ENCODE results near the gene MYO5A.
"Not testable (repeated sequence)": the region's sequence is repeated elsewhere in the genome, so short reads cannot be mapped to it uniquely, and the experiment has no call there.

The MYO5A gene

DNA sequence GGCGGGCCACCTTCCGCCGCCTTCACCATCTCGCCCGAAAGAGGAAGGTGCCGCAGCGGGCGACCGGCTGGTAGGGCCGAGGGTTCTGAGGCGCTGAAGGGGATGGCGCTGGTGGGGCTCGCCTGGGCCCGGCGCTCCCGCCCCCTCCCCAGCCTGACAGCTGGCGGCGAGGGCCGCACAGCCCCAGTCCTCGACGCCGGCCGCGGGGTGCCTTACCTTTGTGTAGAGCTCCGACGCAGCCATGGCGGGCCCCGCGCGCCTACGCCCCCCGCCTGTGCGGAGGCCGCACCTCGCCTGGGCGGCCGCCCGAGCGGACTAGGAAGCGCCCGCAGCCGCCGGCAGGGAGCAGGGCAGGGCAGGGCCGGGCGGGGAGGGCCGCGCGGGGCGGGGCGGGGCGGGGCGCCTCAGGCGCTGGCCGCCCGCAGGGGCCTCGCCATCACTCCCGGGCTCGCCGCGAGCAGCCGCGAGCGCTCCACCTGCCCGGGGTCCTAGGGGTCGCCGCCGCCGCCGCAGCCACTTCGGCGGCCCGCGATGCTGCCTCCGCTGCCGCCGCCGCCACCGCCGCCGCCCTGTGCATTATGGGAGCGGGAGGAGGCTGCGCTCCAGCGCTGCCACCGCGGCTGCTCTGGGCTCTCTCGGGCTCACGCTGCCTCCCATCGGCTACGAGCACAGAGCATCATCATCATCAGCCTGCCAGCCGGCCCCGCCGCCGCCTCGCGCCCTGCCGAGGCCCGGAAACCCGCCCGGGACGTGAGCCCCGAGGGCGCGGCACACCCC is at the start of gene MYO5A:
Gene MYO5A, minus strand, starts transcription at position 317 of the 777 bp plus-strand sequence. Its CDS starts 74 bp downstream, at position 243.
- peak; percentile 86 for DNase-seq

DNA sequence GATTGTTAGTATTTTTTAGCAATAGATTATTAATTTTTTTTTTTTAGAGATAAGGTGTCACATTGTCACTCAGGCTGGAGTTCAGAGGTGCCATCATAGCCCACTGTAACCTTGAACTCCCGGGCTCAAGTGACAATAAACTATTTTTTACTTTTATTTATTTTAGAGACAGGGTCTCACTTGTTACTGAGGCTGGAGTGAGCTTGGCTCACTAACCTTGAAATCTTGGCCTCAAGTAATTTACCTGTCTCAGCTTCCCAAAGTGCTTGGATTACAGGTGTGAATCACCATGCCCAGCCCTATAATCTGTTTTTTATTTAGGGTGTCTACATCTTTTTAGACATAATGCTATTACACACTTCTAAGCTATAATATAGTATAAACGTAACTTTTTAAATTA is 48.0 kb upstream of the MYO5A start:
- no peak for DNase-seq

DNA sequence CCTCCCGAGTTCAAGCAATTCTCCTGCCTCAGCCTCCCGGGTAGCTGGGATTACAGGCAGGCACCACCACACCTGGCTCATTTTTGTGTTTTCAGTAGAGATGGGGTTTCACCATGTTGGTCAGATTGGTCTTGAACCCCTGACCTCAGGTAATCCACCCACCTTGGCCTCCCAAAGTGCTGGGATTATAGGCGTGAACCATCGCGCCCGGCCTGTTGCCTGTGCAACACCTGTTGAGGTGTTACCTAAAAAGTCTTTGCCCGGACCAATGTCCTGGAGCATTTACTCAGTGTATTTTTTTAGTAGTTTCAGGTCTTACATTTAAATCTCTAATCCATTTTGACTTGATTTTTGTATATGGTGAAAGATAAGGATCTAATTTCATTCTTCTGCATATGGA is 46.9 kb upstream of the MYO5A start:
- not testable (repeated sequence) for DNase-seq

DNA sequence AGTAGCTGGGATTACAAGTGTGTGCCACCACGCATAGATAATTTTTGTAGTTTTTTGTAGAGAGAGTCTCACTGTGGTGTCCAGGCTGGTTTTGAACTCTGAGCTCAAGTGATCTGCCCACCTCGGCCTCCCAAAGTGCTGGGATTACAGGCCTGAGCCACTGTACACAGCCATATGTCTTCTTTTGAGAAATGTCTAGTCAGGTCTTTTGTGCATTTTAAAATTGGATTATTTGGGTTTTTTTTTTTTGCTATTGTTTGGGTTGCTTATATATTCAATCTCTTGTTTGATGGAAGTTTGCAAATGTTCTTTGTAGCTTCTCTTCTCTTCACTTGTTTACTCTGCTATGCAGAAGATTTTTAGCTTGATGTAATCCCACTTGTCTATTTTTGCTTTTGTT is 46.4 kb upstream of the MYO5A start:
- no peak for DNase-seq

DNA sequence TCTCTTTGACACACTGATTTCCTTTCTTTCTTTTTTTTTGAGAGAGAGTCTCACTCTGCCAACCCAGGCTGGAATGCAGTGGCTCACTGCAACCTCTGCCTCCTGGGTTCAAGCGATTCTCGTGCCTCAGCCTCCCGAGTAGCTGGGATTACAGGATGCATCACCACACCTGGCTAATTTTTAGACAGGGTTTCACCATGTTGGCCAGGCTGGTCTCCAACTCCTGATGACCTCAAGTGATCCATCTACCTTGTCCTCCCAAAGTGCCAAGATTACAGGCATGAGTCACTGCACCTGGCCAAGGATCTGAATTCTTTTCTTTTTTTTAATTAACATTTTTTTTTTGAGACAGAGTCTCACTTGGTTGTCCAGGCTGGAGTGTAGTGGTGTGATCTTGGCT is 45.9 kb upstream of the MYO5A start:
- DNase-seq, result not testable (repeated sequence)

DNA sequence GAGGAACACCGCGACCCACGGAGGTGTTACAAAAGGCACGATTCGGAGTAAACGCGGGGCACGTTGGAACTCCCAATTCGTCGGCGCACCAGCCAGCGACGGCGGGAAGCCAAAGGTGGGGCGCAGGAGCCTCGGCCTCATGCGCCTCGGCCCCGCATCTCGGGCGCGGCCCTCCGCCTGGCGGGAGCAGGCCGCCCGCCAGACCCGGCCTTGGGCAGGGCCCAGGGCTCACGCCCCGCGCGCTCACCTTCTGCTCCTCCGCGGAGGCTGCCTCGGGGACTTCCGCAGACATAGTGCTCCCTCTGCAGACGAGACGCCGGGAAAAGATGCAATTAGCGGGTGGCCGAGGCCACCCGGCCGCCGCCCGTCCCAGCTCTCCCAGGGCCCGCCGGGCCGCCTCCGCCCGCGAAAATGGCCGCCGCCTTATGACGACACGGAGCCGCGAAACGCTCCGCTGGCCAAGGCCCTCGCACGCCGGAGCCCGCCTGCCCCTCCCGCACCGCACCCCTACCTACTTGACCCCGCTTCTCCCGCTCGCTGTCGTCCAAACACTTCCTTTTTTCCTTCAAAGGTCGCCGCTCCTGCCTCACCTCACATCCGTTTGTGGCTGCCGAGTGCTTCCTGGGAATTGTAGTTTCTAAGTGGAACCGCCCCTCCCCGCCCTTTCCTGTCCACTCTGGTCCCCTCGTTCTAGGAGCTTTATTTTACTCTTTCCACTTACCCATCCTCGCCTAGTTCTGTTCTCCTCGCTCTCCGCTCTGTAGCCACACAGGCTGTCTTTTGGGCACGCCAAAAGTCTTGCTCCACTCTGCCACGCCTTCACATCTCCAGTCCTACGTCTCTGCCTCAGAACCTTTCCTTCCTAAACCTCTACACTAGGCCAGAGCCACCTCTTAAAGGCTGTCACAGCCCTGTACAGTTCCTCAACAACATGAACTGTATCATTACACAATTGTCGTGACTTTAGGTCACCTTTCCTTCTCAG is 40.2 kb upstream of the MYO5A start, which contains the start of gene ARPP19:
Gene ARPP19, minus strand, starts transcription at position 430 of the 985 bp plus-strand sequence. Its CDS starts 138 bp downstream, at position 292.
- DNase-seq, result peak; percentile 83

DNA sequence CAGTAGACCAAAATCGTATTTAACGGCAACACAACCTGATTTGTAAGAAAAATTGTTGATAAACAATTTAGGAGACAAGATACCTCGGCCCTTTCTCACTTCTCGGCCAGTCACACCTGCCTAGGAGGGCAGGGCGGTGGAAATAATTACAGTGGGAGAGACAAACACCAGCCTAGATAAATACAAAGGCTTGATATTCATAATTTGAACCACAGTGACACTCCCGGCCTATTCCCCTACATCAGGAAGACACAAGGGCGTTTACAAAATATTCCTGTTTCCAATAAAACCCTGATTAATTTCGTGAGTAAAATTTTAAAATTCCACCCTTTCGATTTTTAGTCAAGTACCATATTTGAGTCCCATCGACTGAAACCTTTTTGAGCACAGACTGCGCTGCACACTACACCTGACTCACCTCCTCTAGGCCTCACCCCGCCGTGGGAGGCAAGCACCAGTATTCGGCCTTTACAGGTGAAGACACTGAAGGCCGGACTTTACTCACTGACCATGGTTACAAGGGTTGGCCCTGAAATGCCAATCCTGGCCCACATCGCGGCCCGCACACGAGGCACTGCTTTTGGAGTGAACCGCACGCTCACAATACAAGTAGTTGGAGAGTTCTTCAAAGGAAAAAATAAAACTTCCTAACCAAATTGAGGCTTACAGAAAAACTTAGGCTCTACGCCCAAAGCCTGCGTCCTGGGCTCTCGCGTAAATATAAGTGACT is 39.4 kb upstream of the MYO5A start:
- peak; percentile 51 for DNase-seq

DNA sequence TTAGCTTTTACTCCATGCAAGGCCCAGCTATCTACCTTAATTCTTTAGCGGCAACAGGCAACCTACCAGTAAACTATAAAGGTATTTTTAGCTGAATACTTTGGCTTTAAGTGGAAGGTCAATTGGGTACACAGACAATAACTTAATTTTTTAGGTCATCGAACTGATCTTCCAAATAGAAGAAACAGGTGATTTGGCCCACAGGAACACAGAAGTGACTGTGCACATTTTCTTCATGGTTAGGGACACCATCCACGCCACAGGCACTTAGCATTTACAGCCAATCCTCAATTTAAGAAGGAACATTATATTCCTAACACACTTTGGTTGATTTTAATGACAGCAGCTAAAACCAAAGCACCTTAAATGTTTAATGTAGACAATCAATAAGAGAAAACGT is 38.2 kb upstream of the MYO5A start:
- DNase-seq, result no peak

DNA sequence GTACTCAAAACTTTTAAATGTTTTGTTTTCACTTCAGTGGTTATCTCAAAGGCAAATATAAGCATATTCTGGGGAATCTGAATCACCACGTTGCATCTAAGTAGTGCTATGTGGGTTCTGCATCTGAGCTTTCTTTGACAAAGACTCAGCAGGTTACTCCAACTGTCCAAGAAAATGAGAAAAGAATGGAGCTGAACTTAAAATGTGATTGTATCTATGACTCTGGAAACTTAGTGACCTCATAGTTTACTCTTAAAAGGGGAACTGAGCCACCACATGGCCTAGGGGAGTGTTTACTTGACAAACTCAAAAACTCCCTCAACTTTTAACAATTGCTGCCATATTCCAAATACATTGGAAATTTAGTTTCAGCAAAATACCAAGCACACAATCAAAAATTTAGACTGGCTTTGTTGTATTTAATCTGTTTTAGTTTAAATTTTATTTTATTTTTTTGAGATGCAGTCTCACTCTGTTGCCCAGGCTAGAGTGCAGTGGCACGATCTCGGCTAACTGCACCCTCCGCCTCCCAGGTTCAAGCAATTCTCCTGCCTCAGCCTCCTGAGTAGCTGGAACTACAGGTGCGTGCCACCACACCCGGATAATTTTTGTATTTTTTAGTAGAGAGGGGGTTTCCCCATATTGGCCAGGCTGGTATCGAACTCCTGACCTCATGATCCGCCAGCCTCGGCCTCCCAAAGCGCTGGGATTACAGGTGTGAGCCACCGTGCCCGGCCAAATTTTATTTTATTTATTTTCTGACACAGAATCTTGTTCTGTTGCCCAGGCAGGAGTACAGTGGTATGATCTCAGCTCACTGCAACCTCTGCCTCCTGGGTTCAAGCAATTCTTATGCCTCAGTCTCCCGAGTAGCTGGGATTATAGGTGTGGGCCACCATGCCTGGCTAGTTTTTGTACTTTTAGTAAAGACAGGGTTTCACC is 37.0 kb upstream of the MYO5A start:
- not testable (repeated sequence) for DNase-seq

DNA sequence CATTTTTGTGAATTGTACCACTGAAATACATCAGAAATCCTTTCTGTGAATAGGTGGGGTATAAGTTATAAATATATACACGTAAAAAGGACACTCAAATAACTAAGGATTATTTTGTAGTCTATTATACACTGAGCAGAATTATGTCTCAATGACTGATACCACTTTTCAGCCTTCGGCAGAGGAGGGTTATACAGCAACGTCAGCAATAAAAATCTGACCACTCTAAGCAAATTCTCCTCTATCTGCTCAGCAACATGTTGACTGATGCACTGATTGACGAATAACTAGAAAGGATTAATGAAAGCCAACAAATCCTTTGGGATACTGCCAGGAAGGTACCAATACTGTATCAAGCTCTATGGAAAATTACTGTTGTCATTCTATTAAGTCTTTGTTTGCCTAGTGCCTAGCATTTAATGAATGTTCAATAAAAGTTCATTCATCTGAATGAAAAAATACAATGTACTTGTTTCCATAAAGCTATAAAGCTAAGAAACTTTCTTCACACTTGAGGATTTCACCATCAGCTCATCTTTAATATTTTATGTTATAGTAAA is 34.9 kb upstream of the MYO5A start:
- DNase-seq, result no peak

DNA sequence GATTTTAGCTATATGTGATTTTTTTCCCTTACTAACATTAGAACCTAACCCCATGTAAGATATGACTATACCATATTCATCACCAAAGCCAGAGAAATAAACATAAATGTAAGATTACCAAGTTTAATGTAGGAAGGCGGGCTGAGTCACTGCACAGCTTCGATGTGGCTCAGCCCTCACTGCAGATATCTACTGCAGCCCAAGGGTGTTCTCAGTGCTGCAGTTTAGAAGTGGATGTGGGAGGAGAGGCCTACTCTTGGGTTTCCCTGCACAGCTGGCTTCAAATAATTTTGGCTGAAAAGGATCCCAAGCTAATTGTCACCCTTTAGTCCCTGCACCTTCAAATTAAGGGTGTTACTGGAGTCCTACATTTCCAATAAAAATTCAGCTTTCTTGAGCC is 30.9 kb upstream of the MYO5A start:
- peak; percentile 21 for DNase-seq

DNA sequence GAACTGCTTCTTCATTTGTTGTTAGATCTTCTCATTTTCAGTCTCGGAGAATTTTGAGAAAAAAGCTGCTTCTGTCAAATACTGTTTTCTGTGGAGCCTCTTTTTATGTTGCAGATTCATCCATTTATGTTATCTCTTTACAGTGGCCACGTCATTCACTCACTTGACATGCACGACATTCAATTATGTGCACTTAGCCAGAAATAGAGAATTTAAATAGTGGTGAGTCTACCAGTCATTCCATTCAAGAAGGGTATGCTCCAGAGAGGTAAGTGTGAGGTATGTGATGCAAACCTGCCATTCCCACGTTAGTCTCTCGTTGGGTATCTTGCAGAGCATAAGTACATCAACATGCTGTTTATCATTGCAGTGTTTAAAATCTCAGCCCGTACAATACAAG is 30.3 kb upstream of the MYO5A start:
- no peak for DNase-seq

DNA sequence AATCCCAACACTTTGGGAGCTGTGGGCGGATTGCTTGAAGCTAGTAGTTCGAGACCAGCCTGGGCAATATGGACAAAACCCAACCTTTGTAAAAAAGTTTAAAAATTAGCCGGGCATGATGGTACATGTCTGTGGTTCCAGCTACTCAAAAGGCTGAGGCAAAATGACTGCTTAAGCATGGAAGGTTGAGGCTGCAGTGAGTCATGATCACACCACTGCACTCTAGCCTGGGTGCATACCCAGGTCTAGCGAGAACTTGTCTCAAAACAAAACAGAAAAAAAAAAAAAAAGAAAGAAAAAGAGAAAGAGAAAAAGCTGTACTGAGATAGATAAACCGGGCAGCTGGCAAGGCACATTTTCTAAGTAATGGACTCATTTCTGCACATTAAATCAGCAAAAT is 29.5 kb upstream of the MYO5A start:
- DNase-seq, result peak; percentile 45

DNA sequence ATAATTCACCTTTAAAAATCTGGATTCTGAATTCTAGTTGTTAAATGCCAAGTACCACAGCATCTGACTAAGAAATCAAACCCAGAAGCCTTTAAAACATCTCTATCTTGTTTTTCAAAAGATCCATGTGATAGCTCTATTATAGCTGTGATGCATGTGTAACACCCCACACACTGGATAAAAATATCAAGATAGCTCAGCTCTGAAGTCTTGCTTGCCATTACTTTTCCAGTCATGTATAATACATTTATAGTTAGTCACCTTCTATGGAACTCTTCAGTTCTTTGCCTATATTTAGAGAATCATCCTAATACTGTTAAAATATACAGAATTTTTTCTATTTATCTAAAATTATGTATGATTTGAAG is 28.6 kb upstream of the MYO5A start:
- no peak for DNase-seq

DNA sequence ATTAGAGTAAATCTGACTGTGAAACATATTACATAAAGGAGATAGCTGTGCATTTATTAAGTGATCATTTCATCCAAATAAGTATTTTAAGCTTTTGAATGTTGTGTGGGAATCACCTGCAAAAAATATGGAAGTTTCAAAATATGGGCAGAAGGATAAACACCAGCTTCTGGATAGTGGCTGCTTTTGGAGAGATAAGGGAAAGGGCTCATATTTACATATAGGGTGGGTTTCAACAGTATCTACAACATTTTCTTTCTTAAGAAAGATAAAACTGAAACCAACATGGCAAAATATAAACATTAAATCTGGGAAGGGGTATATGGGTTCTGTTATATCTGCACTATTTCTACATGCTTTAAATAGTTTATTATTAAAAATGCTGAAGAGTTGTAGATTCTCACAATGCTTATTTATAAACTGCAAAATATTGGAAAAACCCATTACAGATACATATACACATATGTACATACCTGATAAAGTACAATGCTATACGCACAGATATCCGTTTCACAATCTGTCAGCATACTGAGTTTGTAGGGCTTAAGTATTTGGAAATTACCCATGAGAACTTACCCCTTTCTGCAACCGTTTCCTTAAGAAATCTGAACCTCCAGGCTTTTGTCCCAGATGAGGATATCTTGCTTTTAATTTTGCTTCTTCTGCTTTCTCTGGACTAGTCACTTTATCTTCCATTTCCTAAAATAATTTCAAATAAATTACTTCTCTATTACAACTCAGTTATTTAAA is 28.0 kb upstream of the MYO5A start:
- DNase-seq, result no peak

DNA sequence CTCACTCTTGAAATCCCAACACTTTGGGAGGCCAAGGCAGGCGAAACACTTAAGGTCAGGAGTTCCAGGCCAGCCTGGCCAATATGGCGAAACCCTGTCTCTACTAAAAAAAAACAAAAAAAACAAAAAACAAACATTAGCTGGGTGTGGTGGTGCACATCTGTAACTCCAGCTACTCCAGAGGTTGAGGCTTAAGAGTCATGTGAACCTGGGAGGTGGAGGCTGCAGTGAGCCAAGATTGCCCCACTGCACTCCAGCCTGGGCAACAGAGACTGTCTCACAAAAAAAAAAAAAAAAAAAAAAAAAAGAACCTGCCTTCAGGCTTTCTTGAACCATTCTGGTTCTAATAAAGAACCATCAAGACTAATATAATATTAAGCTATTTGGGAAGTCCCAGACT is 23.6 kb upstream of the MYO5A start:
- DNase-seq, result no peak

DNA sequence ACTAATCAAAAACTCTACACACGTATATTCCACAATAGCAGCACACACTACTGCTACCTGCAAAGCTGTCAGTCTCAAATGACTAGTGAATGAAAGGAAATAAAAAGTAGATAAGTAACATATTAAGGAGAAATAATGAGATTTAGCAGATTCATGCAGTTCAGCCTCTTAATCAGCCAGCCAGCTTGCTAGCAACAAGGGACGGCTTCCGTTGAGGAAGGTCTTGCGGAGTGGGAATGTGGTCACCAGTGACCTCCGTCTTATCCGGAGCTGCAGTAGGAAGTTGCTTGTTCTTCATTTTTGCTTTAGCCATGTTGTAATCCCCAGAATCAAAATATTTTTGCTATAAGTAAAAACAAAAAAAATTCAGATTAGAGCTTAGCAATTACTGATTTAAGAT is 23.1 kb upstream of the MYO5A start:
- DNase-seq, result no peak

DNA sequence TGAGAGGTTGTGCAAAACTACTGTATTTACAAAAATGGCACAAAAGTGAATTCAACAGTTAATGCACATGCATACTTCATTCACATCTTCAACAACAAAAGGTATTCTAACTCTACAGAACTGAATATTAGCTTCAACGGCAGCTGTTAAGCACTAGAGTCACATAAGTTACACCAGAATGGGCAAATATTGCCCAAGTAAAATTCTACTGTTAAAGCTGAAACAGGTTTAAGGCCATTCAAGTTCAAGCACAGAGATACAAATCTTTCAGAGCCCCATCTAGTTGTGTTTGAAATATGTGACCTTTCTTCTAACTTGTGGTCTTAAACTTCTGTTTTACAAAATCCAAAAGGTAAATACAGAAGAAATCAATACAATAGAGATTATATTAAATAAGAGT is 22.5 kb upstream of the MYO5A start:
- DNase-seq, result not testable (repeated sequence)

DNA sequence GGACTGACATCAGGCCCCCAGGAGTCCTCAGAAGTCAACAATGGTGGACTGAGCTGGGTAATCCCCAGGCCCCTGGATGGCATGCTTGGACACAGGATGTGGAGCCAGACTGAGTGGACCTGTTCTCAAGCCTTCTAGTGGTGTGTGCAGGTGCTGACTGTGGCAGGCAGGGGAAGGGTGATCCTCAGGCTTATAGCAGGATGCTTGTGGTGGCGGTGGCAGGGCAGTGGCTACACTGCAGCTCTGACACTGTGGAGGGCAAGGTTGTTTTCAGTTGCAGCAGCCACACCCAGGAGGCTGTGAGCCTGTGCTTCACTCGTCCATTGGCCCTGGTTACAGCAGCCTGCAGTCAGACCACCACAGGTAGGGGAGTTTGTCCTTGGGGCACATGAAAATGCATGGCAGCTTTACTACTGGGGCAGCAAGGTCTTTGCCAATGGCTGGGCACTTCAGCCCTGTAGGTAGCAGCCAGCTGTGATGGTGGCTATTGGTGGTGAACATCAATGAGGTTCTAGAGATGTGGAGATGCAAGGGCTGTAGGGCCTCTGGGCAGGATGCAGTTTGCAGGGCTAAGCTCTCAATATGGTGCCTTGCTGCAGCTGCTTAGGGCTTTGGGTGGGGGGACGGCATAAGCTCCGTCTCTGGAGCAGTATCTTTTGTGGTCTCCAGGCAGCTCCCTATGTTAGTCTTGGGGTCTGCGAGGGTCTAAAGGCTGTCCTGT is 17.5 kb upstream of the MYO5A start:
- DNase-seq, result no peak

DNA sequence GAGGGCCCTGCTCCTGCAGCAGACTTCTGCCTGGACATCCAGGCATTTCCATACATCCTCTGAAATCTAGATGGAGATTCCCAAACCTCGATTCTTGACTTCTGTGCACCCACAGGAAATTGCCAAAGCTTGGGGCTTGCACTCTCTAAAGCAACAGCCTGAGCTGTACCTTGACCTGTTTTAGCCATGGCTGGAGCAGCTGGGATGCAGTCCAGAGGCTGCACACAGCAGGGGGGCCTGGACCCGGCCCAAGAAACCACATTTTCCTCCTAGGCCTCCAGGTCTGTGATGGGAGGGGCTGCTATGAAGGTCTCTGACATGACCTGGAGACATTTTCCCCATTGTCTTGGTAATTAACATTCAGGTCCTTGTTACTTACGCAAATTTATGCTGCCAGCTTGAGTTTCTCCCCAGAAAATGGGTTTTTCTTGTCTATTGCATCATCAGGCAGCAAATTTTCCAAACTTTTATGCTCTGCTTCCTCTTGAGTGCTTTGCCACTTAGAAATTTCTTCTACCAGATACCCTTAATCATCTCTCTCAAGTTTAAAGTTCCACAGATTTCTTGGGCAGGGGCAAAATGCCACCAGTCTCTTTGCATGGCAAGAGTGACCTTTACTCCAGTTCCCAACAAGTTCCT is 11.8 kb upstream of the MYO5A start:
- DNase-seq, result no peak

Data from CD4-positive, alpha-beta T cell treated with Interleukin-6 for 4 hours (primary cell).